ENCODE results near the gene SLC25A1.

SLC25A1 gene

GRCh38 chr22:19128946-19129727 lies 49.4 kb downstream of the SLC25A1 start:
- DNase-seq (ENCODE audit: insufficient read length, low spot score) (no peak), FAIRE-seq (no peak)
- TF ChIP-seq CTCF (IDR thresholded peaks at IDR 0.05; ENCODE audit: insufficient read depth, missing control alignments), result no peak

- FAIRE-seq (no peak), DNase-seq (ENCODE audit: insufficient read length, low spot score) (no peak)
- TF ChIP-seq CTCF (IDR thresholded peaks at IDR 0.05; ENCODE audit: insufficient read depth, missing control alignments), result no peak
Observed at GRCh38 chr22:19128009-19128401, 50.5 kb downstream of the SLC25A1 start.

GRCh38 chr22:19127329-19128008 lies 51.1 kb downstream of the SLC25A1 start:
- TF ChIP-seq CTCF (IDR thresholded peaks at IDR 0.05; ENCODE audit: insufficient read depth, missing control alignments), result no peak
- no peak for DNase-seq (ENCODE audit: insufficient read length, low spot score)
- FAIRE-seq, result no peak

GRCh38 chr22:19126309-19127273 lies 51.9 kb downstream of the SLC25A1 start:
- FAIRE-seq (no peak), DNase-seq (ENCODE audit: insufficient read length, low spot score) (no peak)
- no peak for TF ChIP-seq CTCF (IDR thresholded peaks at IDR 0.05; ENCODE audit: insufficient read depth, missing control alignments)
